Heart left ventricle (tissue), 13 donors: Measurements from ENCODE around the gene REEP5.

Source experiments
- CTCF ChIP-seq, 12 donors: fragments of 200-600 bp; sonication (generic) in 4 of 12; IDR thresholded peaks; one replicate each; pipeline versions ENCODE4 v1.5.0 to v1.8.0; 2018 to 2022; ENCODE audit warnings: antibody characterized with exemption in 12 of 12, mild to moderate bottlenecking in 5 of 12
- POLR2A ChIP-seq, 2 donors: fragments of 450-650 bp; IDR thresholded peaks; one replicate each; pipeline ENCODE4 v1.6.1; 2017; ENCODE audit warnings: antibody characterized with exemption in 2 of 2, mild to moderate bottlenecking in 2 of 2, moderate library complexity in 2 of 2
- donor health status: ischemic (EF 13 %, LVEDD 7.1; RV severe dilation, severe dysfunction).
- donor health status: DM: no; HTN: yes; CAD: no.
- donor health status: DM: no; HTN: no; CAD: no.
- donor health status: ischemic (EF 25% LVEDD 6.9; RV normal size, moderate dysfunction).
- donor health status: ischemic (EF 25% LVEDD 5.7; RV mildly dilated, moderate dysfunction).
- donor health status: ischemic (EF 35%, LVEDD 5.7; RV mildly dilated, moderate dysfunction).
- donor health status: nonischemic (EF 11% LVEDD 7.7; RV severe dilation, severe dysfunction).
- donor health status: DM: yes; HTN: yes; CAD: no.
- donor health status: PGD.
- donor health status: ischemic (EF 29% LVEDD 5.4; RV normal size, mild dysfunction).
- donor health status: nonischemic (EF 23%, LVEDD 6.1; RV moderate dilation, normal function).

GRCh38 chr5:112914584-112914983 is 7.4 kb downstream of the REEP5 start:
- TF ChIP-seq CTCF (IDR thresholded peaks at IDR 0.05) = no peak
- TF ChIP-seq POLR2A (IDR thresholded peaks at IDR 0.05) = no peak
